ENCODE data around the gene MYBPHL. TPM values are rescaled to one million over a fixed set of nuclear protein-coding genes. Genes with fewer than 3 reads are reported as not detected.
"Not testable (repeated sequence)": the region's sequence is repeated elsewhere in the genome, so short reads cannot be mapped to it uniquely, and the experiment has no call there.

MYBPHL gene
- total RNA-seq, 1 donor from 2014 or later, result 3.6 TPM

GRCh38 chr1:109292364-109292763, 14.4 kb downstream of the MYBPHL start:
- DNase-seq, result no peak
- no peak for TF ChIP-seq CTCF (IDR thresholded peaks at IDR 0.05)
- ATAC-seq, result no peak
- Histone ChIP-seq H3K36me3 (no peaks in the 10 kb centered on the region), H3K27ac (no peak overlapping the region), H3K4me3 (no peak overlapping the region), H3K4me1 (no peaks in the 10 kb centered on the region), H3K9me3 (no peaks in the 10 kb centered on the region), H3K27me3 (no peaks in the 10 kb centered on the region)
- intact Hi-C loops (cut with DNase I), result no loop called here

DNA sequence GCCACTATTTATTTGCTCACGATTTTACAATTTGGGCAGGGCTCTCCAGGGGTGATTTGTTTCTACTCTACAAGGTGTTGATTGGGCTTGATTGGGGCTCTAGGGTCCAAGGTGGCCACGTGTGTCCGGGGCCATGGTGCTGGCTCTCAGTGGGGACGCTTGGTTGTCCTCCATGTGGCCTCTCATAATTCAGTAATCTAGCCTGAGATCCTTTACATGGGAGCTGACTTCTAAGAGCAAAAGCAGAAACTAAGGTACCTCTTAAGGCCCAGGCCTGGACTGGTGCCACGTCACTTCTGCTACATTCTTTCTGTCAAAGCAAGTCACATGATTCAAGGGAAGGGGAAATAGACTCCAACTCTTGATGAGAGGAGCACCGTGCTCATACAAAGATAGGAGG, 15.8 kb downstream of the MYBPHL start:
- no peaks in the 10 kb centered on the region for H3K27me3 ChIP-seq
- intact Hi-C loops (cut with DNase I), result no loop called here
- DNase-seq (no peak), ATAC-seq (peak; percentile 87)
- no peak overlapping the region for H3K4me3 ChIP-seq
- H3K9me3 ChIP-seq, result no peaks in the 10 kb centered on the region
- no peaks in the 10 kb centered on the region for H3K36me3 ChIP-seq
- no peak for TF ChIP-seq CTCF (IDR thresholded peaks at IDR 0.05)
- H3K4me1 ChIP-seq, result no peaks in the 10 kb centered on the region
- H3K27ac ChIP-seq, result peak overlapping the region; percentile 9

- no peak for TF ChIP-seq CTCF (IDR thresholded peaks at IDR 0.05)
- no peaks in the 10 kb centered on the region for H3K4me1 ChIP-seq
- no peaks in the 10 kb centered on the region for H3K36me3 ChIP-seq
- no peak overlapping the region for H3K4me3 ChIP-seq
- H3K27me3 ChIP-seq, result no peaks in the 10 kb centered on the region
- DNase-seq (no peak), ATAC-seq (no peak)
- no peak overlapping the region for H3K27ac ChIP-seq
- H3K9me3 ChIP-seq, result no peaks in the 10 kb centered on the region
- intact Hi-C loops (cut with DNase I), result no loop called here
Measured at GRCh38 chr1:109290137-109290536, 16.7 kb downstream of the MYBPHL start.

GRCh38 chr1:109286762-109287161, 20.0 kb downstream of the MYBPHL start:
- intact Hi-C loops (cut with DNase I), result not testable (repeated sequence)

DNA sequence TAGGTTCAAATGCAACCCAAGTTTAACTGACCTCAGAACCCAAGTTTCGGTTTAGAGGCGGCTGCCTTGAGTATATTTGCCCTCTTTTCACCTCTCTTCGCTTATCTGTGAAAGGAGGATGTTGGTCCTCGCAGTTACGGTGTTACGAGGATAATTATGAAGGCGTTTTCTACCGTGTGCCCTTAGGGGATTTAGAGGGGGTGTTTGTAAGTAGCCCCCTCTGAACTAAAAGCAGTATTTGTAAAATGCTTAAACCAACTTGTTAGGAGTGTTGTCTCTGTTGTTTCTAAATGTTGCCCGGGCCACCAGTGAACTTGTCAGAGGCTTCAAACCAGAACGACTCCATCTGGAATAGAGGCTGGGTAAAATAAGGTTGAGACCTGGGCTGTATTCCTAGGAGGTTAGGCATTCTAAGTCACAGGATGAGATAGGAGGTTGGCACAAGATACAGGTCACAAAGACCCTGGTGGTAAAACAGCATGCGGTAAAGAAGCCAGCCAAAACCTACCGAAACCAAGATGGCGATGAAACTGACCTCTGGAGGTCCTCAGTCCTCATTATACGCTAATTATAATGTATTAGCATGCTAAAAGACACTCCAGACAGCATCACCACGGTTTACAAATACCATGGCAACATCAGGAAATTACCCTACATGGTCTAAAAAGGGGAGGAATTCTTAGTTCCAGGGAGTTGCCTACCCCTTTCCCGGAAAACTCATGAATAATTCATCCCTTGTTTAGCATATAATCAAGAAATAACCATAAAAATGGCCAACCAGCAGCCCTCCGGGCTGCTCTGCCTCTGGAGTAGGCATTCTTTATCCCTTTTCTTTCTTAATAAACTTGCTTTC, 22.8 kb downstream of the MYBPHL start:
- no peak for ATAC-seq
- Histone ChIP-seq H3K27me3 (no peaks in the 10 kb centered on the region), H3K4me1 (peaks cover 20% of the 10 kb centered on the region), H3K27ac (peak overlapping the region; percentile 86), H3K36me3 (no peaks in the 10 kb centered on the region), H3K4me3 (peak overlapping the region; percentile 75), H3K9me3 (no peaks in the 10 kb centered on the region)
- intact Hi-C loops (cut with DNase I), result loop anchor here (5.0 kb wide), 1 partner anchor 113 kb away; the partner anchor contains the start of gene SORT1
- no peak for DNase-seq
- no peak for TF ChIP-seq CTCF (IDR thresholded peaks at IDR 0.05)

More at GRCh38 chr1:109286762-109287161, 20.0 kb downstream of the MYBPHL start:
- not testable (repeated sequence) for H3K36me3 ChIP-seq, ATAC-seq, H3K27ac ChIP-seq, H3K4me3 ChIP-seq, H3K27me3 ChIP-seq, H3K9me3 ChIP-seq, DNase-seq
- H3K4me1 ChIP-seq, result peaks cover 16% of the 10 kb centered on the region

- H3K27ac ChIP-seq, result peak within 1 kb of the TSS; percentile 86
- no peaks in the 10 kb centered on the region for H3K27me3 ChIP-seq
- DNase-seq, result peak; percentile 97
- intact Hi-C loops (cut with DNase I), result loop anchor here (5.0 kb wide), 1 partner anchor 114 kb away; the partner anchor contains the start of gene SORT1
- no peaks in the 10 kb centered on the region for H3K36me3 ChIP-seq
- peak within 1 kb of the TSS; percentile 75 for H3K4me3 ChIP-seq
- ATAC-seq, result peak; percentile 99
- TF ChIP-seq CTCF (IDR thresholded peaks at IDR 0.05), result peak; percentile 55
- no peaks in the 10 kb centered on the region for H3K9me3 ChIP-seq
- peaks cover 20% of the 10 kb centered on the region for H3K4me1 ChIP-seq
Measured at GRCh38 chr1:109282952-109283747, 23.7 kb downstream of the MYBPHL start, which contains the start of gene PSRC1. Gene PSRC1, minus strand, starts transcription at chr1:109283145.
